ENCODE measurements around the gene DNAJC4. TPM values are rescaled to one million over a fixed set of nuclear protein-coding genes. Genes with fewer than 3 reads are reported as not detected.

Gene DNAJC4
- total and polyA plus RNA-seq, 9 of the 15 experiments (the other 6 are each of a cell fraction or from before 2014, with no cell fraction given) = 4.0 to 32.6 (median 19.9) TPM

DNA sequence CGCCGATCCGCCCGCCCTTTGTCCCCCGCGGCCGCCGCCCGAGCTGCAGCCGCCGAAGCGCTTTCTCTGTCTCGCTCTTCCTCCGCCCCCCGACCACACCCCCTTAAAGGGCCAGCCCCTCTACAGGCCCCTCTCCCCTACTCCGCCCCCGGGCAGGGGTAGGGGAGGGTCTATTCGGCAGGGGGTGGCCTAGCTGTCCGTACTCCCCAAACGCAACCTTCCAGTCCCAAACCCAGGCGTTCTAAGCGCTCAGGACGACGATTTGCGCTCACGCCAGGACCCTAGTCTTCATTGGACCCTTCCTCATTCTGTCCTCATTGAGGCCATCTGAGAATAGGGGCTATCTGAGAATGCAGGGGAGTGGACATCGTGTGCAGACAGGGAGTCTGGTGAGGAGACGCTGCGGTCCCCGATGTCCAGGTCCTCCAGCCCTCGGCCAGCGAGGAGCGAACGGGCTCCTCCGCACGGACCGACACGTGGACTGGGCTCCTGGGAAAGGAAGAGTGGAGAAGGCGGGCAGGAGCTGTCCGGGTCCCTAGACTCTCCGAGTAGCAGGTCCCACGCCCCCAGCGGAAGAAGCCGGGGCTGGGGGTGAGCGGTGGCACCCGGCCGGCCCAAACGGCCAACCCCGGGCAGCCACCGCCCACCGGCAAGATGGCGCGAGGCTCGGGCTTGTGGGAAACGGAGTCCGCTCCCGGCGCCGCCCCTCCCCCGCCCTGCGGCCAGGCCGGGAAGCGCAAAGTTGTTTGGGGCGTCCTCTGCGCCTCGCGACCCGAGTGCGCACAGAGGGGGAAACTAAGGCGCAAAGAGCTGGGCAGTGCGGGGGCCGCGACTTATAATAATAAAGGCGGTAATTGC, 16.8 kb downstream of the DNAJC4 start, which contains the start of gene PPP1R14B (continued):
- TF ChIP-seq, protein P1, sequence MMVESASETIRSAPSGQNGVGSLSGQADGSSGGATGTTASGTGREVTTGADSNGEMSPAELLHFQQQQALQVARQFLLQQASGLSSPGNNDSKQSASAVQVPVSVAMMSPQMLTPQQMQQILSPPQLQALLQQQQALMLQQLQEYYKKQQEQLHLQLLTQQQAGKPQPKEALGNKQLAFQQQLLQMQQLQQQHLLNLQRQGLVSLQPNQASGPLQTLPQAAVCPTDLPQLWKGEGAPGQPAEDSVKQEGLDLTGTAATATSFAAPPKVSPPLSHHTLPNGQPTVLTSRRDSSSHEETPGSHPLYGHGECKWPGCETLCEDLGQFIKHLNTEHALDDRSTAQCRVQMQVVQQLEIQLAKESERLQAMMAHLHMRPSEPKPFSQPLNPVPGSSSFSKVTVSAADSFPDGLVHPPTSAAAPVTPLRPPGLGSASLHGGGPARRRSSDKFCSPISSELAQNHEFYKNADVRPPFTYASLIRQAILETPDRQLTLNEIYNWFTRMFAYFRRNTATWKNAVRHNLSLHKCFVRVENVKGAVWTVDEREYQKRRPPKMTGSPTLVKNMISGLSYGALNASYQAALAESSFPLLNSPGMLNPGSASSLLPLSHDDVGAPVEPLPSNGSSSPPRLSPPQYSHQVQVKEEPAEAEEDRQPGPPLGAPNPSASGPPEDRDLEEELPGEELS (CRISPR knock-in tag; IDR thresholded peaks at IDR 0.05; ENCODE audit: borderline replicate concordance) = no peak
- TF ChIP-seq NBN (IDR thresholded peaks at IDR 0.05; ENCODE audit: low read depth) (no peak), FOXK2 (conservative IDR thresholded peaks at IDR 0.05 in 1 of 2, IDR thresholded peaks at IDR 0.05 in 1 of 2; ENCODE audit: low read depth in 2 of 2) (no peak; a peak in 1 of 4 replicates), HOXB6 (CRISPR knock-in tag; IDR thresholded peaks at IDR 0.05; ENCODE audit: borderline replicate concordance) (no peak), ZNF324 (CRISPR knock-in tag; IDR thresholded peaks at IDR 0.05) (no peak), HIVEP1 (CRISPR knock-in tag; IDR thresholded peaks at IDR 0.05) (no peak), HDAC6 (IDR thresholded peaks at IDR 0.05; ENCODE audit: low read depth, low read length) (no peak), ERF (CRISPR knock-in tag; IDR thresholded peaks at IDR 0.05) (peak; percentile 57; the same call in 1 of the 2 replicates), SIN3B (IDR thresholded peaks at IDR 0.05; ENCODE audit: low read depth) (no peak), NFRKB (IDR thresholded peaks at IDR 0.05; ENCODE audit: low read depth) (peak; percentile 84), ZFPM2 (CRISPR knock-in tag; IDR thresholded peaks at IDR 0.05) (no peak), KHSRP (IDR thresholded peaks at IDR 0.05) (no peak), SMC3 (conservative IDR thresholded peaks at IDR 0.05; ENCODE audit: insufficient read depth, low read depth, low read length) (no peak), SMARCE1 (IDR thresholded peaks at IDR 0.05) (no peak), BACH1 (tag; IDR thresholded peaks at IDR 0.05) (no peak), MTA3 (IDR thresholded peaks at IDR 0.05; ENCODE audit: borderline replicate concordance) (peak; percentile 76; the same call in 1 of the 2 replicates), CTBP1 (IDR thresholded peaks at IDR 0.05; ENCODE audit: borderline replicate concordance) (peak; percentile 70), SIN3A (IDR thresholded peaks at IDR 0.05; ENCODE audit: borderline replicate concordance in 2 of 2, control insufficient read depth in 1 of 2, low read depth in 2 of 2, low read length in 2 of 2) (peak; percentile 76 to 78; a peak in 1 of 4 replicates)
- TF ChIP-seq, protein P2, sequence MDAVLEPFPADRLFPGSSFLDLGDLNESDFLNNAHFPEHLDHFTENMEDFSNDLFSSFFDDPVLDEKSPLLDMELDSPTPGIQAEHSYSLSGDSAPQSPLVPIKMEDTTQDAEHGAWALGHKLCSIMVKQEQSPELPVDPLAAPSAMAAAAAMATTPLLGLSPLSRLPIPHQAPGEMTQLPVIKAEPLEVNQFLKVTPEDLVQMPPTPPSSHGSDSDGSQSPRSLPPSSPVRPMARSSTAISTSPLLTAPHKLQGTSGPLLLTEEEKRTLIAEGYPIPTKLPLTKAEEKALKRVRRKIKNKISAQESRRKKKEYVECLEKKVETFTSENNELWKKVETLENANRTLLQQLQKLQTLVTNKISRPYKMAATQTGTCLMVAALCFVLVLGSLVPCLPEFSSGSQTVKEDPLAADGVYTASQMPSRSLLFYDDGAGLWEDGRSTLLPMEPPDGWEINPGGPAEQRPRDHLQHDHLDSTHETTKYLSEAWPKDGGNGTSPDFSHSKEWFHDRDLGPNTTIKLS (IDR thresholded peaks at IDR 0.05; ENCODE audit: borderline replicate concordance, low read depth) = peak; percentile 92
- TF ChIP-seq, protein P3, sequence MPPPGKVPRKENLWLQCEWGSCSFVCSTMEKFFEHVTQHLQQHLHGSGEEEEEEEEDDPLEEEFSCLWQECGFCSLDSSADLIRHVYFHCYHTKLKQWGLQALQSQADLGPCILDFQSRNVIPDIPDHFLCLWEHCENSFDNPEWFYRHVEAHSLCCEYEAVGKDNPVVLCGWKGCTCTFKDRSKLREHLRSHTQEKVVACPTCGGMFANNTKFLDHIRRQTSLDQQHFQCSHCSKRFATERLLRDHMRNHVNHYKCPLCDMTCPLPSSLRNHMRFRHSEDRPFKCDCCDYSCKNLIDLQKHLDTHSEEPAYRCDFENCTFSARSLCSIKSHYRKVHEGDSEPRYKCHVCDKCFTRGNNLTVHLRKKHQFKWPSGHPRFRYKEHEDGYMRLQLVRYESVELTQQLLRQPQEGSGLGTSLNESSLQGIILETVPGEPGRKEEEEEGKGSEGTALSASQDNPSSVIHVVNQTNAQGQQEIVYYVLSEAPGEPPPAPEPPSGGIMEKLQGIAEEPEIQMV (tag; conservative IDR thresholded peaks at IDR 0.05; ENCODE audit: low read depth) = no peak
- TF ChIP-seq, protein P4, sequence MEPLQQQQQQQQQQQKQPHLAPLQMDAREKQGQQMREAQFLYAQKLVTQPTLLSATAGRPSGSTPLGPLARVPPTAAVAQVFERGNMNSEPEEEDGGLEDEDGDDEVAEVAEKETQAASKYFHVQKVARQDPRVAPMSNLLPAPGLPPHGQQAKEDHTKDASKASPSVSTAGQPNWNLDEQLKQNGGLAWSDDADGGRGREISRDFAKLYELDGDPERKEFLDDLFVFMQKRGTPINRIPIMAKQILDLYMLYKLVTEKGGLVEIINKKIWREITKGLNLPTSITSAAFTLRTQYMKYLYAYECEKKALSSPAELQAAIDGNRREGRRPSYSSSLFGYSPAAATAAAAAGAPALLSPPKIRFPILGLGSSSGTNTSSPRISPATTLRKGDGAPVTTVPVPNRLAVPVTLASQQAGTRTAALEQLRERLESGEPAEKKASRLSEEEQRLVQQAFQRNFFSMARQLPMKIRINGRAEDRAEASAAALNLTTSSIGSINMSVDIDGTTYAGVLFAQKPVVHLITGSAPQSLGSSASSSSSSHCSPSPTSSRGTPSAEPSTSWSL (CRISPR knock-in tag; IDR thresholded peaks at IDR 0.05; ENCODE audit: borderline replicate concordance) = no peak
